NCI-H2227 treated with DMSO at 0.1 percent for 48 hours (cell line): ENCODE measurements around the gene THOC5.
"Not testable (repeated sequence)": the region's sequence is repeated elsewhere in the genome, so short reads cannot be mapped to it uniquely, and the experiment has no call there.

Experiments
- DNase-seq: peaks from one replicate; lab custom pipeline; 2025; lab: John Stamatoyannopoulos, UW

THOC5 gene

GRCh38 chr22:29563652-29564460 is 10.3 kb upstream of the THOC5 start:
- no peak for DNase-seq

GRCh38 chr22:29559853-29560252 is 6.3 kb upstream of the THOC5 start:
- no peak for DNase-seq

- no peak for DNase-seq
Observed at GRCh38 chr22:29559030-29559429, 5.5 kb upstream of the THOC5 start.

- no peak for DNase-seq
Observed at GRCh38 chr22:29555065-29555644, 1.6 kb upstream of the THOC5 start.

GRCh38 chr22:29552357-29552756 is 1.2 kb downstream of the THOC5 start:
- DNase-seq, result not testable (repeated sequence)

- no peak for DNase-seq
Observed at GRCh38 chr22:29550005-29550404, 3.6 kb downstream of the THOC5 start.

- DNase-seq, result not testable (repeated sequence)
Observed at GRCh38 chr22:29545045-29545444, 8.5 kb downstream of the THOC5 start.

- DNase-seq, result no peak
Observed at GRCh38 chr22:29541845-29542244, 11.7 kb downstream of the THOC5 start.

- DNase-seq, result no peak
Observed at GRCh38 chr22:29539105-29539504, 14.5 kb downstream of the THOC5 start.

- DNase-seq, result no peak
Observed at GRCh38 chr22:29536411-29536810, 17.1 kb downstream of the THOC5 start.

- no peak for DNase-seq
Observed at GRCh38 chr22:29531419-29531818, 22.1 kb downstream of the THOC5 start.

- no peak for DNase-seq
Observed at GRCh38 chr22:29530716-29531115, 22.8 kb downstream of the THOC5 start.

GRCh38 chr22:29528144-29528543 is 25.4 kb downstream of the THOC5 start:
- DNase-seq, result no peak

GRCh38 chr22:29524442-29525191 is 28.9 kb downstream of the THOC5 start:
- DNase-seq, result no peak

- no peak for DNase-seq
Observed at GRCh38 chr22:29523761-29524160, 29.8 kb downstream of the THOC5 start.

- no peak for DNase-seq
Observed at GRCh38 chr22:29521526-29521925, 32.0 kb downstream of the THOC5 start.

GRCh38 chr22:29520851-29521250 is 32.7 kb downstream of the THOC5 start:
- DNase-seq, result no peak

- DNase-seq, result no peak
Observed at GRCh38 chr22:29519996-29520395, 33.6 kb downstream of the THOC5 start.

- no peak for DNase-seq
Observed at GRCh38 chr22:29518427-29518826, 35.1 kb downstream of the THOC5 start.

- DNase-seq, result peak; percentile 33
Observed at GRCh38 chr22:29517215-29517908, 36.2 kb downstream of the THOC5 start.

- DNase-seq, result no peak
Observed at GRCh38 chr22:29512031-29512430, 41.5 kb downstream of the THOC5 start.

- no peak for DNase-seq
Observed at GRCh38 chr22:29511126-29511862, 42.3 kb downstream of the THOC5 start.
